Measurements from ENCODE around the gene DDRGK1.
A peak's percentile ranks its signal among the peaks of the same experiment; 100 is the strongest.

Gene DDRGK1

DNA sequence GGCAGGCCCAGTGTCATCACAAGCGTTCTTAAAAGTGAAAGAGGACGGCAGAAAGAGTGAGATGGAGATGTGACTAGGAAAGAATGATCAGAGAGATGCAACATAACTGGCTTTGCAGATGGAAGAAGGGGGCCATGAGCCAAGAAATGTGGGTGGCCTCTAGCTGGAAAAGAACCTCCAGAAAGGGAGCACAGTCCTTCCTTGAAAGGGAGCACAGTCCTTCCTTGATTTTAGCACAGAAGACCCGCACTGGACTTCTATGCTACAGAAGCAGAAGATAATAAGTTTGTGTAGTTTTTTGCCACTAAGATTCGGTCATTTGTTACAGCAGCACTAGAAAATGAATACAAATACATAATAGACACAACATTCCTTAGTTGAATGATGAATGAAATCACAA lies 24.2 kb downstream of the DDRGK1 start:
- DNase-seq: no peak

DNA sequence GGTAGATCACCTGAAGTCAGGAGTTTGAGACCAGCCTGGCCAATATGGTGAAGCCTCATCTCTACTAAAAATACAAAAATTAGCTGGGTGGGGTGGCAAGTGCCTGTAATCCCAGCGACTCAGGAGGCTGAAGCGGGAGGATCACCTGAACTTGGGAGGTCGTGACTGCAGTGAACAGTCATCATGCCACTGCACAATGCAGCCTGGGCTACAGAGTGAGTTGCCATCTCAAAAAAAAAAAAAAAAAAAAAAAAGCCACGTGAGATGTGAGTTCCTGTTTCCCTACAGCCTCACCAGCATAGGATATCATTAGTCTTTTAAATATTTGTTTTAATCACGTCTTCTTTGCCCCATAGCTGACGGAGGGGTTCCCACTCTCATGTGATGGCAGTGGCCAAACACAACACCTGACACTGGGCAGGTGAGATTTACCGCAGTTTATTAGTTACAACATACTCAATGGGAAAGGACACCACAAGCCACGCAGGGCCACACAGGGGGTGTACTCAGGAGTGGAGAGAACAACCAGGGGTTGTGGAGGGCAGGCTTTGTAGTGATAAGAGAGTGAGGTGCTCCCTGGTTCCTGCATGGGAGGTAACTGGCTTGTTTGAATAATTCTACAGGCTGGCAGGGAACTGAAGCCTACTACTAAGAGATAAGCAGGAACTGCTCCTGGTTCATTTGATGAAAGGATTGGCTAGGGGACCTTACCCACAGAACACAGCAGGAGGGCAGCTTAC lies 26.6 kb downstream of the DDRGK1 start:
- DNase-seq: no peak

DNA sequence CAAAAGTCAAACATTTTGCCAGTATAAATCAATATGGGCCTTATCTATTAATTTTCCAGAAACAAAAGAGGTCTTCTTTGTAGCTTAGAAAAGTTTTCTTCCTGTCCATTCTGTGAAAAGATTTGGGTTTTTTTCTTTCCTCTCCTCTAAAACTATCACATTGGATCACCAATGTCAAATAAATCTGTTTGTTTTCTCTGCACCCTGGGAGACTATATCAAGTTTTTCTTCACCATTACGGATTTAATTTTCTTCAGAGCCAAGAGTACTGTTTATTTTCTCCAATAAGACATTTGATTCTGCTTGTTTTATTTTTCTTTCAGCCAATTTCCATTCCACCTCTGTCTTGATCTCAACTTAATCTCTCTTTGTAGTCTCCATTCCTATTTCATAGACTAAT lies 29.2 kb downstream of the DDRGK1 start:
- DNase-seq: no peak

DNA sequence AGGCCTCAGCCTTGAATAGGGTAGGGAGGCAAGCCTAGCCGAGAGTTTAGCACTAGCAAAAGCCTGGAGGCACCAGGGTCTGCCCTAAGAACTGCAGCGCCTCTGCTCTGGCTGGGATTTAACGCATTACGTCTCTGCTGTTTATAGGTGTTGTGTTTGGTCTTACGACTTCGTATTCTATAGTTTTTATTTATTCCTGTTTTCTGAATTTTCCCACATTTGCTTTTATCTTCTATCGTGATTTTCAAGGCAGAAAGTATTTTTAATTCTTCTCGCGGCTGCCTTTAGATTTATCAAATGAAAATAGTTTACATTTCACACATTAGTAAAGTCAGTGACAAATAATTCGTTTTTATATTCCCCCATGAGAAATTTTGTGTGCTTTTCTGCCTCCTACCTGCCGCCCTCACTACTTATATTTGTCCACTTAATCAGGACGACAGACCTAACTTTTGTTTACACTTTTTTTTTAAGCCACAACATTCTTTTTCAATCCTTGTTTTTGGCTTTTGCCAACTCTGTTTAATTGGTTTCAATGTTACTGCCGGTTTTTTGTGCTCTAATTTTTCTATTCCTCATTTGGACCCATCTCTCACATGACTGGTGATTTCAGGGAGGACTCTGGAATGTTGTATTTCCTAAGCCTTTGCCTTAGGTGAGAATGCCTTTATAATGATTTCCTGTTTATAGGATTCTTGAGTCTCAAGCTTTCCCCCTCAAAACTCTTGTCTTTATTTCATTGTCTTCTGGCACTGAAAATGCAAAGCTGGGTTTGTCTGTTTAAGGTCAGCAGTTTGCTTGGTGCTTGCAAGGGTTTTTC lies 29.8 kb downstream of the DDRGK1 start:
- no peak for DNase-seq

DNA sequence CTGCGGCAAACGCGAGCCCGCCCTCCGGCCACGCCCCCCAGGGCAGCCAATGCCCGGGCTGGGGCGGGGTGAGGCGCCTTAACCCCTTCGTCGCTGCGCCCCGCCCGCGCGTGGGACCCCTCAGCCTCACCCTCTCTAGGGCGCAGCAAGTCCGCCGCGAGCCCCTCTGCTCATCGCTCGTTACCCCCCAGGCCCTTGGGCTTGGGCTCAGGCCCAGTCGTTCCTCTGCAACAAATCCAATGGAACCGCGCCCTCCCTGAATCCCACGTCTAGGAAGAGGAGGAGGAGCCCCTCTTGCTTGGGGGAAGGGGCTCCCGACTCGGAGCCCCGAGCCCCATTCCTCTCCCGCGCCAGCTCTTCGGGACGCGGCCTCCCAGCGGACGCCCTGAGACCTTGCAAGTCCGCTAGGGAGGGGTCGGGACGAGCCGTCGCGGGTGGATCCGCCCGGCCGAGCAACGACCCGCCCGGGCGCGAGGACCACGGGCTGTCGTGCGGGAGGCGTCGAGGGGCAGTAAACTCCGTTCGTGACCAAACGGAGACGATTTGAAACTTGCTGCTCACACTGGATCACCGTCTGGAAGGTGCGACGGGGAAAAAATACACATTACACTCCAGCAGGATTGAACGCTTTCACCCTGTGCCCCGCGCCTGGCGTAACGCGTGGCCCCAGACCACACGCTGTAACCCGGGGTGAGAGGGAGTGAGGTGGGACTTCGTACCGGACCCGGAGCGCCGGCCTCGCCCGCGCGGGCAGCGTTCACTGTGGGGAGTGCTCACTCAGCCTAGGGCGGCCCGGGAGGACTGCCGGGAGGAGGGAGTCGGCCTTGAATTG lies 30.7 kb downstream of the DDRGK1 start:
- peak; percentile 93 to 95 for DNase-seq

DNA sequence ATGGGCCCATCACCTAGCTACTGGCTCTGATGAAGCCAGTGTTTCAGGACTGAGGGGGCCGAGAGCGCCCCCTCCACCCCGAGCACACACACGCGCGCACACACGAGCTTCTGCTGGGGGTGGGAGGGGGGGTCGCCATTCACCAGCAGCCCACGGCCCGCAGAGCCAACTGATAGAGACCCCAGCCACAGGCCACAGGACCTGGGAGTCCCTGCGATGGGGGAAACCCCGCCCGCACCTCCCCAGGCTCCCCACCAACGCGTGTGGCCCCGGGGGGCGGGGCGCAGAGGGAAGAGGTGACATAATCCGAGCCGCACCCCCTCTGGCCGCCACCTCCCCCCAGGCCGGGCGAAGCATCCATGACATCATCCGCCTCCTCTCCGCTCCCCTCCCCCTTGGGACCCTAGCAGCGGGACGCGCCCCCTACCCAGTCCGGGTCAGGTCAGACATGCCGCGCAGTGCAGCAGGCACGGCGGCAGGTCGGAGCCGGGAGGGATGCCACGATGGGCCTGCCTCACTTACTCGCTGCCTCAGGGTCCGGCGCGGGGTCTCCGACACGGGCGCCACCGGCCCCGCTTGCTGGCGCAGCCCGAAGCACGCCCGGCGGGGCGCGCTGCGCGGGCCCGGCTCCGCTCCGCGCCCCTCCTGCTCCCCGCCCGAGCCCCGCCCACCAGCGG lies 31.4 kb downstream of the DDRGK1 start, which contains the start of gene LZTS3:
TSS of gene LZTS3 (minus strand) at position 617 of the 677 bp plus-strand sequence. CDS start 6,386 bp downstream, outside the sequence.
- DNase-seq: peak; percentile 74 to 82

DNA sequence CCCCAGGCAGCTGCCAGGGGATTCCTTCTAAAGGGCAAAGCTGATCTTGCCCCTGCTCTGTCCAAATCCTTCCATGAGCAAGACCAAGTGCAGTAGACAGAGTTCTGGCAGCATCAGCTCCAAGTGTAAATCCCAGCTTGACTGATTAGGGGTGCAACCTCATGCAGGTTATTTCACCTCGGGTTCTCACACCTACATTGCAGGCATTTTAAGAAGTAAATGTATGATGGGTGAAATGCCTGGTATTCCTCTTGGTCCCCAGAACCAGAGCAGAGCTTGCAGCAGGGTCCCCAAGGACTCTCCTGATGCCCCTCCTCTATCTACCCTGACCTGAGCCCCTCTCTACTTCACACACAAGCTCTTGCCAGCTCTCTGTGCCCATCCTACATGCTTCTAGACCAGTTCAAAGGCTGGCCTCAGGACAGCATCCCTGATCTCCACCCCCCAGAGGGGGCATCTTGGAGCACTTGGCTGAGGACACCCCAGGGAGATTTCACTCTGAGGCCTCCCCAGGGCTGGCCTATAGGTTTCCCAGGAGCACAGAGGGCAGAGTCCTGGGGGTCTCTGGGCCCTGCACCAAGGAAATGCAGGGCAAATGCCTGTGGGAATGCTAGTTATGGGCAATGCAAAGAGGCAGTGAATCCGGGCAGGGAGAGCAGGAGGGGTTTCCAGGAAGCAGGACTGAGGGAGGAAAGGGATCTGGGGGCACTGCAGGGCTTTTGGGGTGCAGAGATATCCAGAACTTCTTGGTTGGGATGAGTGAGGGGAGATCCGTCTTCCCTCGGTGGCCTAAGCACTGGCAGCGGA lies 32.2 kb downstream of the DDRGK1 start:
- no peak for DNase-seq

DNA sequence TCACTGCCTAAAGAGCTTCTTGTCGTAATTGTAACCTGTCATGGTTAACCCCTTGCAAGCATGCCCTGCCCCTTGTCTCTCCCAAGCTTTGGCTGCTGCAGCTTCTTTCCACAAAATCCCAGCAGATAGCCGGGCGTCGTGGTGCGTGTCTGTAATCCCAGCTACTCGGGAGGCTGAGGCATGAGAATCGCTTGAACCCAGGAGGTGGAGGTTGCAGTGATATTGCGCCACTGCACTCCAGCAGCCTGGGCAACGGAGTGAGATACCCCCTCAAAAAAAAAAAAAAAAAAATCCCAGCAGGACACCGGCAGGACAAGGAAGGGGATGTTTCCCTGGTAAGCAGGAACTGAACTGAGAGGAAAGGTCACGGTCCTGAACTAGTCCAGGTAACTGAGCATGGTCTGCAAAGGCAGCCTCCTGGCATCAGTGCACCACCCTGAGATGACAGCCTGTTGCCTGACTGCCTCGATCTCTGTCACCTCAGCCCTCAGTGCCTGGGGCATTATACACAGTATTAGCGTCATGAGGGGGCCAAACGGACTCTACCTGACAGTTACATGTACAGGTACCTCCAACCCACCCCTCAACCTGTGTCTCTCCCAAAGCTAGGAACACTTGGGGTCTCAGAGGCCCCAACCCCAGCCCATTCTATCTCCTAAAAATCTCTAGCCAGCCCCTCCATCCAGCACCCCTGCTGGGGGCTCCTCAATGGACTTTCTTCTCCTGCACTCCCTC lies 32.9 kb downstream of the DDRGK1 start:
- DNase-seq: no peak

DNA sequence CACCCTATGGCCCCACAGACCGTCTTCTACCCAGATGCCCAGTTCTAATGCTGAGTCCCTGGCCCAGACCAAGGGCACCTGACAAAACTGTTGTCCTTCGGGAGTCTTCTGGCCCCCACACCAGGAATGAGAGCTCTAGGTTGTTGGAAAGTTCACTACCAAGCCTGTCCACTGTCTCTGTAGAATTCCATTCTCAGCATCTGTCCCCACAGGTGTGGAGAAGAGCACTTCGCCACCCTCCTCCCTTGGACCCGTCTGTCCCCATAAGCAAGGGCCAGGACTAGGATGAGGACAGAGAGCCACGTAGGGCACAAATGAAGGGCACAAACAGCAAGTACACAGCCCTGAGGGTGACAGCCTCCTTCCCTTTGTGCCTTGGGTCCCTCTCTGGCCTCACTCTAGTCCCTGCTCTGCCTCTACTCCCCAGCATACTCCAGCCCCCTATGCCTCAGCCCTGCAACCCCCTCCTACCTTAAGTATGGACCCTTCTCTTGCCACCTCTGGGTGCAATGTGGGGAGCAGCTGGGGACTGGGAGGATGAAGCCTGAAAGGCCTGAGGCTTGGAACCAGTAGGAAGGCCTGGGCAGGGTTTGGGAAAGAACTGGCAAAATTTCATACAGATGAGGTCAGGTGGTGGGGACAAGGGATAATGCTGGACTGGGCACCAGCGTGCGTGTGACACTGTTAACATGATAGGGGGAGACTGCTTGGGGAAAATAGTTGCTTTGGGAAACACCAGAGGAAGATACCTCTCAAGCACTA lies 35.5 kb downstream of the DDRGK1 start:
- no peak for DNase-seq

DNA sequence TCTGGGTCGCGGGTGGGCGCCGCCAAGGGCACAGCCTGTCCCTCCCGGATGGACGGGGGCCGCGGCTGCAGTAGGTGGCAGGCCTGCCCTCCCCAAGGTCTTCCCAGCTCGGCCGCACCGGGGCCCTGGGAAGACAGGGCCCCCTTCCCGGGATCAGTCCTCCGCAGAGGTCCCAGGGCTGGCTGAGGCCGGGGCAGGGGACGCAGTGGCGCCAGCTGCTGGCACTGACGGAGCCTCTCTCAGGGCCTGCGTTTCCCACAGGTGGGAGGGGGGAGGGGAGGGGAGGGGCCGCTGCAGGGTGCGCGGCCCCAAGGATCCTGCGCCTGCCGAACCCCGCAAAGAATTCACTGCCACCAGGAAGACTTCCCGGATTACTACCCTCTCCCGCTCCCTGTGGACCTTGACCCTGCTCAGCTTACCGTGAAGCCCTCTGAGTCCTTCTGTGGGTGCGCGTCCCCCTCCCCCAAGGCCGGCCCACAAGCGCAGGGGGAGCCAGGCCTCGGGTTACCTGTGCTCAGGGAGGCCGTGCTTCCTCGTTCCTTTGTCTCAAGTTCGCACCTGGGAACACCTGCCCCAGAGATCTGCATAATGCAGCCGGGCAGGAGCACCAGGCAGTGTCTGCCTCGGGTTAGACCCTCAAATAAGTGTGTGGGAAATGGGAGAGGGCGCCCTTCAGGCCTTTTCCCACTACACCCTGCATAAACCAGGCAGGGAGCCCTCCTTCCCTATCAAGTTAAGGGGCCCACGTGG lies 36.2 kb downstream of the DDRGK1 start:
- no peak for DNase-seq

DNA sequence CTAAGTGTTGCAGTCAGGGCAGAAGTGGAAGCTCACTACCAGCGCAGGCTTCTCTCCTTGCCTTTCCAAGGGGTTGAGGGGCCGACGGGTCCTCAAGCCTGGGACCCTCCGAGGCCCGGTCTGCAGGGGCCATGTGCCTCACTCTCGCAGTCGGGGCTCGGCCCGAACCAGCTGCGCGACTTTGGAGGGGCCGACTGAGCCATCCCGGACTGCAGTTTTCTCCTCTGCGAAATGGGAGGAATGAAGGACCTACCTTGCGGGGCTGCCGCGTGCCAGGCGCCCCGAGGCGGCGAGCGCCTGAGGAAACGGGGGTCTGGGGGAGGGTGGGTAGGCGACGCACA lies 36.8 kb downstream of the DDRGK1 start:
- no peak for DNase-seq

DNA sequence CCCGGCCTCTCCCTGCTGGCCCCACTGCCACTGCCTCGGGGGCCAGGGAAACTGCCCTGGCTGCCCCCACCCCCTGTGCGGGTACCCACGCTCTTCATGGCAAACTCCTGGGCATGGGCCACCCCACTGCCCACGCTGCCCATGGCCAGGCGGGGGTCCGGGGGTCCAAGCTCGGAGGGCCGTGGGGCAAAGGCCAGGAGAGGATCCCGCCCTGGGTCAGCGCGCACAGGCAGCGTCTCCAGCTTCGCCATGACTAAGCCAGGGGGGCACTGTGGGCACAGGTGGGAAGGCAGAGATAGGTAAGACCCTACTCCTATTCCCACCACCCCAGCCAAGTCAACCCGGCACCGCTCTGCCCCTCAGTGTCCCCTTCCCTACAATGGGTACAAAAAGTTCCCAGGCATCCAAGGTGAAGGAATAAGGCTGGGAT lies 37.6 kb downstream of the DDRGK1 start:
- DNase-seq: no peak

DNA sequence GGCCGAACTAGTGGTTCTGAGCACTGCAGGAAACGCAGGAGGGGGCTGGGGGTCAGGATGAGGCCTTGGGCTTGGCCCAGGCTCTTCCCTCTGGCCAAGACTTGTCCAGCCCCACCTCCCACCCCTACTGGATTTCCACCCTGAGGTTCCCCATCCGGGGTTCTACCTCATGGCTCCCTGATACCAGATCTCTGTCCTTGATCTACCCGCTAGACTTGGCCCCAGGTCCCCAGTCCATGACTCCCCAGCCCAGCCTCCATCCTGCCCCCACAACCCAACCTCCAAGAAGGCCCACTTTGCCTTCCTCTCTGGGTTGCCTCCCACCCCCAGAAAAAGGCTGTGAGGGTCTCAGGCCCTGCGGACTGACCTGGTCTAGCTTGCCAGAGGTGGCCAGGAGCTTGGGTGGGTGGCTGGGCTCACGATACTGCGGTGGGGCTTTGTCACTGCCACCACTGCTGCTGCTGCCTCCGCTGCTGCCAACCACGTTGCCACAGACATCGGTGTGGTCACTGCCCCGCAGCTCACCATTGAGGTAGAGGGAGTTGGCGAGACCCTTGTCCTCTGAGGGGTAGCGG lies 38.1 kb downstream of the DDRGK1 start:
- DNase-seq: no peak

DNA sequence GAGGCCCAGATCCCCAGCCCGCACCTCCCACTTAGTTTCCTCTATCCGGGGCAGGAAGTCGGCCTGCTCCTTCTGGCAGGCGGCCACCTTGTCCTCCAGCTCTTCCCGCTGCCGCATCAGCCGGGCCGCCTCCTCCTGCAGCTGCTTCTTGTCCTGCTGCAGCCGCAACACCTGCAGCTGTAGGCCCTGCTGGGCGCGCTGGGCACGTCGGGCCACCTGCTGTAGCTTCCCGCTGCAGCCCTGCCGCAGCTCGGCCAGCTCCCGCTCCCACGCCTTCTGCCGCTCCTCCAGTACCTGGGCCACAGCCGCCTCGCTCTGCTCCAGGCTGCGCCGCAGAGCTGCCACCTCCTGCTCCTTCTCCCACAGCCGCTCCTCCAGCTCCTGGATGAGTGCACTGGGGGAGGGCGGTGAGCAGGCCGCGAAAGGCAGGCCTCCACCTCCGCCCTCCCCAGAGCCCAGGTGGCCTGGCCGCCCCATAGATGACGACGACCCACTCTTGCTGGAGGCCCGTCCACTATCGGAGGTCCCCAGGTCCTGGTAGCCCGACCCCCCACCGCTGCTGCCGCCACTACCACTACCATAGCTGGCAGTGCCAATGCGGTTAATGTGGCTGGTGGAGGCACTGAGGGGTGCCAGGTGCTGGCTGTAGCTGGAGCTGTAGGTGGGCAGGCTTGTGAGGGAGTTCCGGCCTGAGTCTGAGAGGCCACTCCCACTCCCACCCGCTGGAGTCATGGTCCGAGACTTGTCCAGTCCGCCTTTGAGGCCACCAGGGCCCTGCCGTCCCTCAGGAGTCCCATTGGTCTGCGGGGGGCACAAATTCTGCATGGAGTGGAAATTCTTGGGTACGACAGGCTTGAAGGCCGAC lies 38.8 kb downstream of the DDRGK1 start:
- no peak for DNase-seq

DNA sequence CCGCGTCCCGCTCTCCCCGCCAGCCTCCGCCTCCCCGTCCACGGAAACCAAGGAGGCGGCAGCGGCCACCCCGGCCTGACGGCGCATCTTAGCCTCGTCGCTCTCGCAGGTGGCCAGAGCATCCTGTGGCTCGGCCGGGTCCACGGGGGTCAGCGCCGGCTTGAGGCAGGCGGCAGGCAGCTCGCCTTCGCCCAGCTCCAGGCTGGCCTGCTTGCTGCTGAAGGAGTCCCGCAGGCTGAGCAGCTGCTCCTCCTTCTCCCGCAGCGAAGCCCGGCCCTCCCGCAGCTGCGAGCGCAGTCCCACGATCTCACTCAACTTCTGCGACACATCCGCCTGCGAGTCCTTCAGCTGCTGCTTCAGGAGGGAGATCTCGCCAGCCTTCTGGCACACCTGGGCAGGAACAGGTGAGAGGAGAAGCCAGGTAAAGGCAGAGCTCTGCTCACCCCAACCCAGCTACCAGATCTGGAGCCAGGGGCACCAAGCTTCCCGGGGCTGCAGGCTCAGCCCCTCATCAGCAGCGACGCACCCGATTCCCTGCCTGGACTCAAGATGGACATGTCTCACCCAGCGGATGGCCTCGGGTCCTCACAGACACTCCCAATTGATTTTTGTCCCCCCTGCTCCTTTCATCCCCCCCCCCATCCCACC lies 39.6 kb downstream of the DDRGK1 start:
- no peak for DNase-seq

DNA sequence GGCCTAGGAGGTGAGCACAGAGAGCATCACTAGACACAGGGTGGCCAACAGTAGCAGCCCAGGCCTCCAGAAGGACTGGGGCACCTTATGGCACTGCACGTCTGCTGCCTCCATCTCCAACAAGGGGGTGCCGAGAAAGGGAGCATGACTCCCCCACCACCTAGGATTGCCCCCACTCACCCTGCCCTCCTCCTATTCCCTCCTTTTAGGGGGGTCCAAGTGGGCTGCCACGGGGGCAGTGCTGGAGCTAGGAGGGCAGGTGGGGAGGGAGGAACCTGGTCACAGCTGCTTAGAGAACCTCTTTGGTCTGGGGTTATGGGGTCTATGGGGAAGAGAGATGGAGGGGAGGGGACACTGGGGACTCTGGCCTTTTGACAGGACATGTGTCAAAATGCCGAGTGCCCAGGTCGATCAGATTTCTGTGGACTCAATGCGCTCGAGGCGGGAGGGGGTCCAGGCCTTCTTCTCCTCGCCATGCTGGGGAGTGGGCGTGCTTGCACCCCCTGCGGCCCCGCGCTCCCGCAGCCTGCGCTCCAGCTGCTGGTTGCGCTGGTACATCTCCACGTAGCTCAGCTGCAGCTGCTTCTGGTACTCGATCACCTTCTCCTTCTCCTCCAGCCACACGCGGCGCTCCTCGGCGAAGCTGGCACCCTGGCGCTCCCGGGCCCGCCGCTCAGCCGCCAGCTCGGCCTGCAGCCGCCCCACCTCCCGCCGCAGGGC lies 40.3 kb downstream of the DDRGK1 start:
- DNase-seq: no peak

All from activated T-cell treated with anti-CD3 and anti-CD28 coated beads, Interleukin-2, amount 50 U/mL, for 48 hours (primary cell).